Muscle of leg (tissue), 11 donors: Measurements from ENCODE around the gene ENPP3. TPM values are rescaled to one million over a fixed set of nuclear protein-coding genes. Genes with fewer than 3 reads are reported as not detected.

ENCODE experiments used
- DNase-seq: peaks from one replicate; pipeline ENCODE4 v3.0.0; 2013
- H3K27ac ChIP-seq: one replicate; pipeline ENCODE4 v1.5.1; 2013; ENCODE audit warnings: mild to moderate bottlenecking, low read length, control low read depth
- H3K27me3 ChIP-seq: one replicate; pipeline ENCODE4 v1.6.1; 2013; ENCODE audit warnings: low read length; ENCODE audit not compliant: control insufficient read depth, insufficient read depth
- H3K36me3 ChIP-seq: one replicate; pipeline ENCODE4 v1.6.1; 2013; ENCODE audit warnings: low read length; ENCODE audit not compliant: control insufficient read depth, insufficient read depth
- H3K4me1 ChIP-seq: one replicate; pipeline ENCODE4 v1.6.1; 2013; ENCODE audit warnings: low read length; ENCODE audit not compliant: control insufficient read depth, insufficient read depth
- H3K4me3 ChIP-seq: one replicate; pipeline ENCODE4 v1.5.1; 2013; ENCODE audit warnings: low read length, control low read depth
- H3K9me3 ChIP-seq: replicated peaks from 2 replicates; pipeline ENCODE4 v1.6.1; 2013; ENCODE audit warnings: low read depth, low read length; ENCODE audit not compliant: control insufficient read depth
- WGBS: methylation state at CpG from one replicate; pipeline ENCODE4 v1.1.5; 2013; ENCODE audit warnings: missing lambda C conversion rate; ENCODE audit not compliant: insufficient coverage; 5-methylcytosine and 5-hydroxymethylcytosine counted together
- polyA plus RNA-seq, 8 donors: library from polyadenylated mRNA; unstranded; fragments of 120-200 nt; gene quantifications; one replicate each; pipeline versions ENCODE4 v1.2.1 to v1.2.3, GENCODE V29; 2013; ENCODE audit warnings: inconsistent platforms in 1 of 8, low replicate concordance in 1 of 8; ENCODE audit not compliant: insufficient read length in 8 of 8, insufficient read depth in 1 of 8
- total RNA-seq: library from RNA; stranded (reverse); fragments of 120-200 nt; gene quantifications from one replicate; pipeline ENCODE4 v1.2.4, GENCODE V29; 2013

ENPP3 gene
- total and polyA plus RNA-seq, 9 donors: 0.16 to 2.9 (median 0.34) TPM

GRCh38 chr6:131762984-131763383, 125.9 kb downstream of the ENPP3 start:
- Histone ChIP-seq H3K36me3 (no peaks in the 10 kb centered on the region), H3K9me3 (no peaks in the 10 kb centered on the region), H3K27me3 (no peaks in the 10 kb centered on the region), H3K4me3 (no peak overlapping the region), H3K27ac (no peak overlapping the region), H3K4me1 (peaks cover 7% of the 10 kb centered on the region)
- 85% methylated on average over 2 of the region's 2 CpGs for WGBS
- DNase-seq: no peak

GRCh38 chr6:131763749-131764148, 126.6 kb downstream of the ENPP3 start:
- Histone ChIP-seq H3K4me3 (no peak overlapping the region), H3K27me3 (no peaks in the 10 kb centered on the region), H3K9me3 (no peaks in the 10 kb centered on the region), H3K36me3 (no peaks in the 10 kb centered on the region), H3K4me1 (peaks cover 6% of the 10 kb centered on the region), H3K27ac (no peak overlapping the region)
- WGBS: no CpG with 5 or more reads among the region's 1 CpG
- no peak for DNase-seq

- Histone ChIP-seq H3K4me3 (no peak overlapping the region), H3K27me3 (no peaks in the 10 kb centered on the region), H3K4me1 (peaks cover 6% of the 10 kb centered on the region), H3K36me3 (no peaks in the 10 kb centered on the region), H3K27ac (peak overlapping the region; percentile 9), H3K9me3 (no peaks in the 10 kb centered on the region)
- no CpG with 5 or more reads among the region's 4 CpGs for WGBS
- no peak for DNase-seq
Observed at GRCh38 chr6:131764350-131764749, 127.2 kb downstream of the ENPP3 start.

GRCh38 chr6:131765081-131765803, 128.1 kb downstream of the ENPP3 start:
- WGBS: 19% methylated on average over 3 of the region's 9 CpGs
- Histone ChIP-seq H3K4me3 (no peak overlapping the region), H3K9me3 (no peaks in the 10 kb centered on the region), H3K36me3 (no peaks in the 10 kb centered on the region), H3K4me1 (peaks cover 6% of the 10 kb centered on the region), H3K27me3 (no peaks in the 10 kb centered on the region), H3K27ac (peak overlapping the region; percentile 36)
- peak; percentile 91 for DNase-seq

GRCh38 chr6:131765804-131766135, 128.7 kb downstream of the ENPP3 start:
- DNase-seq: no peak
- no peaks in the 10 kb centered on the region for H3K27me3 ChIP-seq
- no peaks in the 10 kb centered on the region for H3K9me3 ChIP-seq
- peaks cover 6% of the 10 kb centered on the region for H3K4me1 ChIP-seq
- 31% methylated on average over 2 of the region's 4 CpGs for WGBS
- peak overlapping the region; percentile 36 for H3K27ac ChIP-seq
- no peaks in the 10 kb centered on the region for H3K36me3 ChIP-seq
- H3K4me3 ChIP-seq: no peak overlapping the region

GRCh38 chr6:131766631-131767030, 129.5 kb downstream of the ENPP3 start:
- DNase-seq: no peak
- no peaks in the 10 kb centered on the region for H3K9me3 ChIP-seq
- no peak overlapping the region for H3K4me3 ChIP-seq
- WGBS: no CpG with 5 or more reads among the region's 2 CpGs
- H3K27me3 ChIP-seq: no peaks in the 10 kb centered on the region
- H3K27ac ChIP-seq: no peak overlapping the region
- peaks cover 6% of the 10 kb centered on the region for H3K4me1 ChIP-seq
- H3K36me3 ChIP-seq: no peaks in the 10 kb centered on the region

GRCh38 chr6:131768964-131769363, 131.9 kb downstream of the ENPP3 start:
- WGBS: 50% methylated on average over 1 of the region's 1 CpG
- Histone ChIP-seq H3K9me3 (no peaks in the 10 kb centered on the region), H3K4me3 (no peak overlapping the region), H3K36me3 (no peaks in the 10 kb centered on the region), H3K27me3 (no peaks in the 10 kb centered on the region), H3K27ac (no peak overlapping the region), H3K4me1 (peaks cover 14% of the 10 kb centered on the region)
- no peak for DNase-seq

- DNase-seq: no peak
- 92% methylated on average over 2 of the region's 15 CpGs for WGBS
- H3K9me3 ChIP-seq: no peaks in the 10 kb centered on the region
Observed at GRCh38 chr6:131769385-131770141, 132.5 kb downstream of the ENPP3 start.

GRCh38 chr6:131770776-131771175, 133.7 kb downstream of the ENPP3 start:
- Histone ChIP-seq H3K4me3 (no peak overlapping the region), H3K36me3 (no peaks in the 10 kb centered on the region), H3K9me3 (no peaks in the 10 kb centered on the region), H3K4me1 (peaks cover 9% of the 10 kb centered on the region), H3K27me3 (no peaks in the 10 kb centered on the region), H3K27ac (no peak overlapping the region)
- WGBS: 67% methylated on average over 1 of the region's 1 CpG
- DNase-seq: no peak

More at GRCh38 chr6:131769385-131770141, 132.5 kb downstream of the ENPP3 start:
- peaks cover 14% of the 10 kb centered on the region for H3K4me1 ChIP-seq
- no peaks in the 10 kb centered on the region for H3K27me3 ChIP-seq
- H3K4me3 ChIP-seq: no peak overlapping the region
- H3K36me3 ChIP-seq: no peaks in the 10 kb centered on the region
- H3K27ac ChIP-seq: no peak overlapping the region

- Histone ChIP-seq H3K4me1 (peaks cover 10% of the 10 kb centered on the region), H3K27me3 (no peaks in the 10 kb centered on the region), H3K9me3 (no peaks in the 10 kb centered on the region), H3K27ac (peak overlapping the region; percentile 68), H3K36me3 (no peaks in the 10 kb centered on the region), H3K4me3 (no peak overlapping the region)
- WGBS: no CpG with 5 or more reads among the region's 4 CpGs
- DNase-seq: peak; percentile 97
Observed at GRCh38 chr6:131773284-131773950, 136.3 kb downstream of the ENPP3 start.
